HG03432 (cell line): Measurements from ENCODE around the gene FSTL4.

Experiments used
- ATAC-seq: cut with Tn5 transposase; IDR thresholded peaks from one replicate; pipeline ENCODE4 v1.9.1; 2021; ENCODE audit warnings: mild to moderate bottlenecking, moderate library complexity; ENCODE audit not compliant: unreplicated experiment

FSTL4 gene

DNA sequence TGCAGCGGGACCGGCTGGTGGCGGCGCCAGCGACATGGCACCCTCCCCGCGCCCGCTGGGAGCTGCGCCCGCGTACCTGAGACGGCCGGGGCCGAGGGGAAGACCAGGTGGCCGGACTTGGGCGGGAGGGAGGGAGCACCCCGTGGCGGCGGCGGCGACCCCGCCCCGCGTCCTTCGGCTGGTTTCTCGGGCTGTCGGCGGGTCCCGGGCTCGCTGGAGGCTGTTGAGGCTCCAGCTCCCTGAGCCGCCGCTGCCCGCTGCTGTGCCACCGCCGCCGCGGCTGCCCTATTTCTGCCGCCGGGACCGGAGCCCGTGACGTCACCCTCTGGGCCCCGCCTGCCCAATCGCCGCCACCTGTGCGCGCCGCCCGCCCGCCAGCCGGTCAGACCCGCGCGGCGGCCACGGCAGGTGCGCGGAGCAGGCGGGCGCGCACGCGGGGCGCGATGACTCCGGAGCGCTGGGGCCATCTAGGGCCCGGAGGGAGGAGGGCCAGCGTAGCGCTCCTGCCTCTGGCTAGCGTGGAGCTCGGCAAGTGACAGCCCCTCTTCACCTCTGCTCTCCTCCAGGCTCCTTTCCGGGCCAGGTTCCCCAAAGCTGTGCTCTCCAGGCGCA, at the start of gene FSTL4:
Gene FSTL4, minus strand, starts transcription at position 293 of the 612 bp plus-strand sequence.
- peak; percentile 51 for ATAC-seq

DNA sequence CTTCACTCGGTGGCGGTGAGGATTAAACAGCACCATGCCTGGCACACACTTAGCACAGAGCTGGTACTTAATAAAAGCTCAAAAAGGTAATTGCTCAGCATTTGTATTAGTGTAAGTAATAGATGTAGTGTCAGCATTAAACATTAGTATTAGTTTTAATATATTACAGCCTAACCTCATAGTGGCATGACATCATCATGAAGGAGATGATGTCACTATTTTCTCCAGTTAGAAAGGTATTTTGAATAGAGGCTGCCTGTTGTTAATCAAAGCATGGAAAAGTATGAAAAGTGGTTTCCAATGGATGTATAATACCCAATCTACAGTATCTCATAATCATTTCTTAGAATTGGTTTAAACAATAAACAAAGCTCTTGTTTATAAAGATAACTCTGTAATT, 49.0 kb upstream of the FSTL4 start:
- ATAC-seq: no peak

DNA sequence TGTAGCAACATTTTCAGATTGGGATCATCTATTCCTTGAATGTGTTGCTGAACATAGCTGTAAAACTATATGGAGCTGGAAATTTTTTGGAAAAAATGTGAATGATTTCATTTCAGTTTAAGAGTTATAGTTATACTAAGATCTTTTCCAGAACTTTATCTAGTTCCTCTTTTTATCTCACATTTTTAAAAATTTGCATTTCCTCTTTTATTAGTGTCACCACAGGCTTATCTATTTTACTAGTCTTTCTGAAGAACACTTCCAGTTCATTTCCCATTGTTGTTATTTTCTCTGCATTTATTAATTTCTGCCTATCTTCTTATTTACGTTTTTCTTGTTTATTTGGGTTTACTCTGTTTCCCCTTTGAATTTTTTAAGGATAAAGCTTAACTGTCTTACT, 46.0 kb upstream of the FSTL4 start:
- no peak for ATAC-seq

DNA sequence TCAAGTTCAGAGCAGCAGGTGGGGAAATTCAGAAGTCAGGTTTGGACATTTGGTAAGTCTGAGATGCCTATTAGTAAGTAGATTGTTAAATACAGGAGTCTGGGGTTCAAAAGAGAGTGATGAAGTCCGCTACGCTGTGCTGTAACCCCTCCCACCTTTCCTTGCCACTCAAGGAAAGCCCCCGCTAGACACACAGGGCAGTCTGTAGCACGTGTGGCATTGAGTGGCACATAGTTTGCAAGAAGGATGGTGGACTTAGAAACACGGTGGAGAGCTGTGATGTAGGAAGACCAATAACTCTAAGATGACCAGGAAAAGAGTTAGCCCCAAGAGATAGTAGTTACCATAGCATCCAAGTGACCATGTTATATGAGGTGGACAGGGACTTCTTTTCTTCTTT, 44.7 kb upstream of the FSTL4 start:
- no peak for ATAC-seq

DNA sequence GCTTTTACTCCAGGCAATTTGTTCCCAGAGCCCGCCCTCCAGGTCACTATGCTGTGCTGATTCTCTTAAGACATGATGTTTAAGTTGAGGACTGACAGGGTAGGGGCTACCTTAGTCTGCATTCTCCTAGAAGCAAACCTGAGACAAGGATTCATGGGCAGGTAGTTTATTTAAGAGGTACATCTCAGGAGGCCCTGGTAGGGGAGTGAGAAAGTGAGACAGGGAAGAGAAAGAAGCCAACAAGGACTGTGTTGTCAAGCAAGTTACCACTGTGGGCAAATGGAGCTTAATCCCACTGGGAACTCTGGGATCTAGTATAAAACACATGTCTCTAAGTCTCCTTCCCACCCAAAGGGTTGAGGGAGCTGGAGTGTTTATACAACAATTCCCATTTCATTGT, 43.6 kb upstream of the FSTL4 start:
- ATAC-seq: no peak

DNA sequence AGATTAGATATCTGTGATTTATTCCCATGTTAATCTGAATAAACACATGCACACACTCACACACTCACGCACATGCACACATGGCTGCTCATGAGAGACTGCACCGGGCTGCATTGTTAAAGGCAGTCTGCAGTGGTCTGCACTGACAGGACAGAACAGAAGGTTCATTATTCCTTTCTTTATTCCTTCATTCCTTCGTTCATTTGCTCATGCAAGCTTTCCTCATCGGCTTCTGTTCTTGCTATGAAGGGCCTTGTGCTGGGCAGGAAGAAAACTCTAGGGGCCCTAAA, 41.4 kb upstream of the FSTL4 start:
- no peak for ATAC-seq

DNA sequence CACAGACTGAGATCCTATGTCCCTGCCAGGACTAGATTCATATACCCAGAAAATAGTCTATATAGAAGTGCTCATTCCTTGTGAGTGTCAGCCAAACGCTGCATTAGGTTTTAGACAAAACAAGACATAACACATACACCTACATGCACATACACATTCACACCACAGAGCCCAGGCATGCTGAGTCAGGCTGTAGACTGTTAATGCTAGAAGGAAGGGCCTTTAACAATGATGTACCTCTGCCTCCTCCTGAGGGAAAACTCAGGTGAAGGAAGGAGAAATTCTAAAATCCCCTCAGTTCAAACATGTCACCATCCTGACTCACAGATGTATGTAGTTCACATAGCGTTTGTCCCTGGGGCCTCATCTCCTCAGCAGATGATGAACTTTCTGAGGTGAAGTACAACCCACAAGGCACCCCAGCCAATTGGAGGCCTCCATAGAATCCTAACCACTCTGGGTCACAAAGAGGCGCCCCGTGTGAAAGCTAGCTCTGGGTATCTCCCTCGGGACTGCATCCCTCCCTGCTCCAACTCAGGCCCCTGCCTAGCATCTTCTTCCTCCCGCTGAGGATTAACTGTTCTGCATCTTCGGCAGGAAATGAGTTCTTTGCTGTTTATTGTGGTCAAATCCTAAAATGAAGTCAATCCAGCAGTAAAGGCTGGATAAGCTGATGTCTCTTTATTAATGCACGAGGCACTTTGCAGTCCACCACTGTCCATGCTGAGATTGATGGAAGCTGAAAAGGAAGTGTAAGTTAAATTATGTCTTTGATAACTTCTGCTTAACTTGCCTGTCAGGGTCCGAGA, 40.8 kb upstream of the FSTL4 start:
- ATAC-seq: no peak

DNA sequence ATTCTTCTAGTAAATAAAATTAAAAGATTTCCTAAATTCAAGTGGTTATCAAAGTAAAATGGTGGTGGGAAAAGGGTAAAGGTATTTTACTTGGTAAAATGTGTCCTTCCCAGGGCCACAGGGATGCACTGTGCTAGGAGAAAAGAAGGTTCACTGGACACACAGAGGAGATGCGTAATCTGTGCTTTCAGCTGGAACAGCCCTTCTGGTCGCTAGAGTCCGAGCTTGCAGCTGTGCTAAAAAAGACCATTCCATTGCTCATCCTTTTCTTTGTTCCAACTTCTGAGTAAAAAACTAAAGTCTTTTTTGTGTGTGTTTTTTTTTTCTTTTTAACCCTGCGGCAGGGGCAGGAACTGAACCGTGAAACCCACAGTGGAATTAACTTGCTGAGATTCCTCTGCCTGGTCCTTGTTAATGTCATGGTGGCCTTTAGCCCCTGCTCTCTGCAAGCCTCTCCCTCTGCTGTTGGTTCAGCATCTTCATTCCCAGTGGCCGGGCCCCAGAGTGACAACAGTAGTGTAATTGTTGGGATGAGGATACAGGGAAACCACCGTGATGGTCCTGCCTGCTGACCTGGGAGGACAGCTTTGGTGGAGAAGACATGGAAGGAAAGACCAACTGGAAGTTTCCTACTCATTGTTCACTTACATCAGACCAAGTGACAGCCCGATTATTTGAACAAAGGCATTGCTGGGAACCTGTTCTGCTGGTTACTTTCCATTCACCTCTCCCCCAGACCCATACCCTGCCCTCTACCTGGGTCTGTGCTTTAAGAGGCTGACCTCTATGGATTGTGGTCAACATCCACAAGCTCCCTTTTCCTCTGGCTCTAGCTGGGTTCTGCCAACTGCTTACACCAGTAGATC, 31.9 kb upstream of the FSTL4 start:
- ATAC-seq: no peak

DNA sequence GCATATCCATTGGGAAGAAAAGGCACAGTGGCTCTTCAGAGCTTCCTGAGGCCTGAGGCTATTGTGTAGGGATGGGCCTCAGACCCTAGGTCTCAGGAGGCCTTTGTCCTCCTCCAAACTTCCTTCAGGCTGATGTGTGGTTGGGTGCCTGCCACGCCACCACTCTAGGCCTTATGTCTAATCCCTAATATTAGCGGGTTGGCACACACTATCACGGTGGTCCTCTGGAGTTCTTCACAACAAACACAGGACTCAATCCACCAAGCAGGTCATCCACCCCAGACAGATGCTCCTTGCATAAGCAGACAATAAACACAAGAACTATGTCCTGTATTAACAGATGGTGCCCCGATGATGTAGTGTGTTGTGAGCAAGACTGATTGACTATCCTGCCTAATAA, 31.0 kb upstream of the FSTL4 start:
- no peak for ATAC-seq

DNA sequence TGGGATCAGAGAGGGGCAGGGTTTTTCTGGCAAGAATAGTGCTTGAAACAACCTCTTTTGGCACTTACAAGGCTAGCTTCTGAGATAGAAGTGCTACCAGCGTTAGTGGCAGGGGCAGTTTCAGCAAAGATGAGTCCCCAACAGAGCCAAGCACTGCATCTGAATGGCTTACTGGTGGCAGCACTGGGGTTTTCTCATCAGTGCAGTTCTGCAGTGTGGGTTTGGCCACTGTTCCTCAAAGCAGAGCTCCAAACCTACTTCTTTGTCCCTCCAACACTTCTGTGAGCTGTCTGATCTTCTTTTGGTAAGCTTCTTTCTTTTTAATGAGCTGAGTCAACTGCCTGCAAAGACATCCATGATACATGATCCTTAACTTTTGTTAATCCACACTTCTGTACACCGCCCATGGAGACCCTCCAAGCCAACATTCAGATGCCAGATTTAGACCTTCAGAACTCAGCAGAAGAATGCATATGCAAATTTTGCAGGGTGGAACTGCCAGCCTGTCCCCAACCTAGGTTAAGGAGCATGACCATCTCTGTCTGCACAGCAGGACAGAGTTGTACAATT, 29.9 kb upstream of the FSTL4 start:
- no peak for ATAC-seq

DNA sequence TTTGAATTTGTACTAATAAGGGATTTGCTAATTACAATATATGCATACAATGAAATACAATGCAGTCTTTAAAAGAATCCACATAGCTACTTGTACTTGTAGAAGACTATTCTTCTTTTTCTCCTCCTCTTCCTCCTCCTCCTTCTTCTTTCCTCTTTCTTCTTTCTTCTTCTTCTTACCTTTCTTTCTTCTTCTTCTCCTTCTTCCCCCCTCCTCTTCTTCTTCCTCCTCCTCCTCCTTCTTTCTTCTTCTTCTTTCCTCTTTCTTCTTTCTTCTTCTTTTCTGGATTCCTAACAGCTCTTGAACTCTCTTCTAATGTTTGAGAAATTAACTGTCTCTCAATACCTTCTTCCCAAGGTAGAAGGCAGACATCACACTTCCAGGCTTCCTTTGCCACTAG, 29.3 kb upstream of the FSTL4 start:
- no peak for ATAC-seq

DNA sequence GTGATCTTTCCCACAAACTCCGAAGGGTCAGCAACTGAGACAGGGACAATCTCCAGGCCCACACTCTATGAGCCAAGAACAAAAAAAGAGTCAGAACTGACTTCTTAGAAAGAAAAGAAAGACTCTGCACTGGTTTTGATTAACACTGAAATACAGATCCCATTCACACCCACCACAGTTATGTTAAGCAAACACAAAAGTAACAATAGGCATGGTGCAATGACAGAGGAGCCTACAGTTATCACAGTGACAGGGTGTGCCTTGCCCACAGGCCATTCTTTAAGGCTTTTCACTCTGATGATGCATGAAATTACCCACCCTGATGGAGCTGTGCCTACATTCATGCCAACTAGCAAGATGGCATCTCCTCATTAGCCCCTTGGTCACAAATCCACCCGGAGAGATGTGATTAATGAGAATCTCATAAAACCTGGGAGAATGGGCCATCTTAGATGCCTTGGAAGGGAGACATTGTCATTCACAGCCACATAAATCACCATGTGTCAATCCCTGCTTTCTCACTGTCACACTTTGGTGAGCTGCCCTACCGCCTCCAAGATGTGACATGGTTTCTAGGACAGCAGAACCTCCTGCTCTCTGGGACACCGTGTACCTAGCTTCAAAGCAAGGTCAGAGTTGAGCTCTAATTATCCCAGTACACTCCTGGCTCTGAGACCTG, 27.6 kb upstream of the FSTL4 start:
- no peak for ATAC-seq

DNA sequence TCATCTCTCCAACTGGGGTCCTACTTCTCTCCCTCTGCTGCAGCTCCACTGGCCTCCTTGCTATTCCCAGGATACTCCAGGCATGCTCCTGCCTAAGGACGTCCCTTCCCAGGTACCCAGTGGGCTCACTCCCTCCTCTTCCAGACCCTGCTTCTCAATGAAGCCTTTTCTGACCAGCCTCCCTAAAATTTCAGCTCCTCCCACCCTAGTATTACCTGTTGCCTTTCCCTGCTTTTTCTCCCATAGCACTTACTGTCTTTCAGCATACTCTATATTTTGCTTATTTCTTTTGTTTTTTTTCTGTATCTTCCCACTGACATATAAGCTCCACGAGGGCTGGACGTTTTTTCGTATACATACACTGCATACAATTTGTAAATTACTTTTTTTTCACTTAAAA, 26.1 kb upstream of the FSTL4 start:
- ATAC-seq: no peak

DNA sequence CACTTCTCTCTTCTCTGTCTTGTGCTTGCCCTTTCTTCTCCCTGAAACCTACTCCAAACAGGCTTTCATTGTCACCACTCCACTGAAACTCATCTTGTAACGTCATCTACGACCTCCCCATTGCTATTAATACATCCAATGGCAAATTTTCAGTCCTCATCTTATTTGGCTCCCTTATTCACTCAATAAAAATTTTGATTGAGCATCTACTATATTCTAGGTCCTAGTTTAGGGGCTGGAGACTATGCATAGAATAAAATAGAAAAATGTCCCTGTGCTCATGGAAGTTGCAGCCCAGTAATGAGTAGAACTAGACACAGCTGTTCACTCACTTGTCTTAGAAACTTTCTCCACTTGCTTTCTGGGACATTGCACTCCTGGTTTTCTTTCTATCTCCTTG, 24.9 kb upstream of the FSTL4 start:
- no peak for ATAC-seq

DNA sequence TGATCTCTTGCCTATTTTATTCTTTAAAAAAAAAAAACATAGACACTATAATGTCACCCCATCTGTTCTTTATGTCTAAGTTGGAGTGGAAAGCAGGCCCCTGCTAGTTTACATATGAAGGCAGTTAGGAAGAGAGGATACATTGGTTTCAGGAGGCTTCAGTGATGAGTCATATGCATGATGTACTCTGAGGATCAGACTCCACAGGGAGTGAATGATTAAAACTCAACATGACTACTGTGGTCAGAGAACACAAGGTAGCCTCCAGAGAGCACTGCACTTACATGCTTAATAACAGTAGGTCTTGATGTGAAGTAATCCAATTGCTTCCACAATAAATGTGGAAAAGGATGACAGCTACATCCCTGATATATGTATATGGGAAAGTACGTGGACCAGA, 22.7 kb upstream of the FSTL4 start:
- no peak for ATAC-seq

DNA sequence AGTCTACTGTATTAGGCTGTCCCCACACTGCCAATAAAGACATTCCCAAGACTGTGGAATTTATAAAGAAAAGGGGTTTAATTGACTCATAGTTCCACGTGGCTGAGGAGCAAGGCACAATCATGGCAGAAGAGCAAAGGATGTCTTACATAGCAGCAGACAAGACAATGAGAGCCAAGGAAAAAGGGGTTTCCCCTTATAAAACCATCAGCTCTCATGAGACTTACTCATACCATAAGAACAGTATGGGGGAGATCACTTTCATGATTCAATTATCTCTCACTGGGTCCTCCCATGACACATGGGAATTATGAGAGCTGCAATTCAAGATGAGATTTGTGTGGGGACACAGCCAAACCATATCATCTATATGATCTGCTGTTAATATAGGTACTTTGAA, 14.8 kb upstream of the FSTL4 start:
- no peak for ATAC-seq

DNA sequence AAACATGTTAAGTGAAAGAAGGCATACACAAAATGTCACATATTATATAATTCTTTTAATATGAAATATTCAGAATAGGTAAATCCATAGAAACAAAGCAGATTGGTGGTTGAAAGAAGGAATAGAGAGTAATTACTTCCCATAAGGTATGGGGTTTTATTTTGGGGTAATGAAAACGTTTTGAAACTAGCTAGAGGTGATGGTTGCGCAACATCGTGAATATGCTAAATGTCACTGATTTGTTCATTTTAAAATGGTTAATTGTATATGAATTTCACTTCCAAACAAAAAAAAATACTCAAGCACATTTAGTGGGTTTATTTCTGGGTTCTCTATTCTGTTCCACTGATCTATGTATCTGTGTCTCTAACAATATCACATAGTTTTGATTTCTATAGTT, 12.0 kb upstream of the FSTL4 start:
- no peak for ATAC-seq

DNA sequence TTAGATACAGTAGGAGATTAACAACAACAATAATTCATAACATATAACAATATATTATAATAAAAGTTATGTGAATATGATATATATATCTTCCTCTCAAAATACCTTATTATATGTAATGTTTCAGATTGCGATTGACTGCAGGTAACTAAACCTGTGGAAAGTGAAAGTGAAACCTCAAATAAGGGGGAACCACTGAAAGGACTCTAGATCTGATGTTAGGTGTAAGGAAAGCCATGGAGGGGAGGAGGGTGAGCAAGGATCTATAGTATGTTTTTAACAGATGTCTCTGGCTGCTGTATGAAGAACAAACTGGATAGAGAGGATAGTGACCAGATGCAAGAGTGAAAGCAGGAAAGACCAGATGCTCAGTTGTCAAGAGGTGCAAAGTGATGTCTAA, 5.8 kb upstream of the FSTL4 start:
- ATAC-seq: no peak

DNA sequence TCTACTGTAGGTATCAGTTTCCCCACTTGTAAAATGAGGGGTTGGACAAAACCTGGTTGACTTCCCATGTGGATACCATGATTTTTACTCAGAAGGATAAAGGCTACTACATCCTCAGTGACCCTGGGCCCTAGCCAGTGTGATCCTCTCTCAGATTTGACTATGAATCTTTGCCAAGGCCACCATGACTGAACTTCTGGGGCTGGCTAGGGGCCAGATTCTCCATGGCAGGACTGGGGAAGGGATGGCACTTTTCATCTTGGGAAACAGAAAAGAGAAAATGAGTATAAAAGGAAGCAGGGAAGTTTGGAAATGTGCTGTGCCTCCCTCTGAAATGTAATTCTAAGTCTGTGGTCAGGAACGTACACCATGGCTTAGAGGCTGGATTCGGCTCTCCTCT, 1.4 kb upstream of the FSTL4 start:
- no peak for ATAC-seq

DNA sequence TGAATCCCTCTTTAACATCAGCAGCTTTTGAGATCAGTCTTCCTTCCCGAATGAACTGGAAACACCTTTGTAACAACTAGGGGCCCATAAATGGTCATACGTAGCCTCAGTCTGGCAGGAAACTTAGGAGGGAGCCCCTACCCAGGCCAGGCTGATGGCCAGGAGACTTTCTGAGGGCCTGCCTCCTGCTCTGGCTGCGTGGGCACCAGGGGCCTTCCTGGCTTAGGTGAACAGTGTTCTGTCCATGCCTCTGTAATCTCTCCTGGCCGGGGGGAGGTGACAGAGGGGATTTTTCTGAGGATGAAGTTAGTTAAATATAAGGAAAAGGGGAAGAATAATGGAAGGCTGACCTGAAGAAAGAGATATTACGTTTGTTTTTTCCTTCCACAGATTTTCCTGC, 843 bp upstream of the FSTL4 start:
- no peak for ATAC-seq
